Stimulated activated CD4-positive, alpha-beta T cell treated with anti-CD3 and anti-CD28 coated beads, Interleukin-4, amount 100 ng/mL, for 4 hours (primary cell): ENCODE data around the gene ESPNL.

Source experiments
- DNase-seq, 2 experiments: peaks; one replicate each; pipeline ENCODE4 v3.0.0-alpha.2; 2020

Gene ESPNL

DNA sequence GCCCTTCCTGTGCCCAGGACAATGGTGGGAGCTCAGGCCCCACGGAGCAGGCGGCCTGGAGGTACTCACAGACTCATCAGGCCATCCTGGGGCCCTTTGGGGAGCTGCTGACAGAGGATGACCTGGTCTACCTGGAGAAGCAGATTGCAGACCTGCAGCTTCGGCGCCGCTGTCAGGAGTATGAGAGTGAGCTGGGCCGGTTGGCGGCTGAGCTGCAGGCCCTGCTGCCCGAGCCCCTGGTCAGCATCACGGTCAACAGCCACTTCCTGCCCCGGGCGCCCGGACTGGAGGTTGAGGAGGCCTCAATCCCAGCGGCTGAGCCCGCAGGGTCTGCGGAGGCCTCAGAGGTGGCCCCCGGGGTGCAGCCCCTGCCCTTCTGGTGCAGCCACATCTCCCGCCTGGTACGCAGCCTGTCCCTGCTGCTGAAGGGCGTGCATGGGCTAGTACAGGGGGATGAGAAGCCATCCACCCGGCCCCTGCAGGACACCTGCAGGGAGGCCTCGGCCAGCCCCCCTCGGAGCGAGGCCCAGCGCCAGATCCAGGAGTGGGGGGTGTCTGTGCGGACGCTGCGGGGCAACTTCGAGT is 30.1 kb downstream of the ESPNL start:
- DNase-seq, result no peak

DNA sequence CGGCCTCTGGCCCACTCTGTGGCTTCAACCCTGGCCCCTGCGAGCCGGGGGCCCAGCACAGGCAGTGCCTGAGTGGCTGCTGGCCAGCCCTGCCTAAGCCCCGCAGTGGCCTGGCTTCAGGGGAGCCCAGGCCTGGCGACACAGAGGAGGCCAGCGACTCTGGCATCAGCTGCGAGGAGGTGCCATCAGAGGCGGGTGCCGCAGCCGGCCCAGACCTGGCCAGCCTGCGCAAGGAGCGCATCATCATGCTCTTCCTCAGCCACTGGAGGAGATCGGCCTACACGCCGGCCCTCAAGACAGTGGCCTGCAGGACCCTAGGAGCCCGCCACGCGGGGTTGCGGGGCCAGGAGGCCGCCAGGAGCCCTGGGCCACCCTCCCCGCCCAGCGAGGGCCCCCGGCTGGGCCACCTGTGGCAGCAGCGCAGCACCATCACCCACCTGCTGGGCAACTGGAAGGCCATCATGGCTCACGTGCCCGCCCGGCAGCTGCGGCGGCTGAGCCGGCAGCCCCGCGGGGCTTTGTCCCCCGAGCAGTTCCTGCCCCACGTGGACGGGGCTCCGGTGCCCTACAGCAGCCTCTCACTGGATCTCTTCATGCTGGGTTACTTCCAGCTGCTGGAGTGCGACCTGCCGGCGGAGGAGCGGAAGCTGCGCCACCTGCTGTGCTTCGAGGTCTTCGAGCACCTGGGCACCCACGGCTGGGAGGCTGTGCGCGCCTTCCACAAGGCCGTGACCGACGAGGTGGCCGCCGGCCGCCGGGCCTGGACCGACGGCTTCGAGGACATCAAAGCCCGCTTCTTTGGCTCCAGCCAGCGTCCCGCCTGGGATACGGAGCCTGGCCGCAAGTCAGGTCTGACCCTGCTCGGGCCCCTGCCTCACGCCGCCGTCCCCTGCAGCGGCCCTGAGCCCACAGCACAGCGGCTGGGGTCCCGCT is 30.8 kb downstream of the ESPNL start:
- DNase-seq, result no peak

- DNase-seq, result no peak
These were observed 31.8 kb downstream of the ESPNL start for GRCh38 chr2:238131761-238132462.

DNA sequence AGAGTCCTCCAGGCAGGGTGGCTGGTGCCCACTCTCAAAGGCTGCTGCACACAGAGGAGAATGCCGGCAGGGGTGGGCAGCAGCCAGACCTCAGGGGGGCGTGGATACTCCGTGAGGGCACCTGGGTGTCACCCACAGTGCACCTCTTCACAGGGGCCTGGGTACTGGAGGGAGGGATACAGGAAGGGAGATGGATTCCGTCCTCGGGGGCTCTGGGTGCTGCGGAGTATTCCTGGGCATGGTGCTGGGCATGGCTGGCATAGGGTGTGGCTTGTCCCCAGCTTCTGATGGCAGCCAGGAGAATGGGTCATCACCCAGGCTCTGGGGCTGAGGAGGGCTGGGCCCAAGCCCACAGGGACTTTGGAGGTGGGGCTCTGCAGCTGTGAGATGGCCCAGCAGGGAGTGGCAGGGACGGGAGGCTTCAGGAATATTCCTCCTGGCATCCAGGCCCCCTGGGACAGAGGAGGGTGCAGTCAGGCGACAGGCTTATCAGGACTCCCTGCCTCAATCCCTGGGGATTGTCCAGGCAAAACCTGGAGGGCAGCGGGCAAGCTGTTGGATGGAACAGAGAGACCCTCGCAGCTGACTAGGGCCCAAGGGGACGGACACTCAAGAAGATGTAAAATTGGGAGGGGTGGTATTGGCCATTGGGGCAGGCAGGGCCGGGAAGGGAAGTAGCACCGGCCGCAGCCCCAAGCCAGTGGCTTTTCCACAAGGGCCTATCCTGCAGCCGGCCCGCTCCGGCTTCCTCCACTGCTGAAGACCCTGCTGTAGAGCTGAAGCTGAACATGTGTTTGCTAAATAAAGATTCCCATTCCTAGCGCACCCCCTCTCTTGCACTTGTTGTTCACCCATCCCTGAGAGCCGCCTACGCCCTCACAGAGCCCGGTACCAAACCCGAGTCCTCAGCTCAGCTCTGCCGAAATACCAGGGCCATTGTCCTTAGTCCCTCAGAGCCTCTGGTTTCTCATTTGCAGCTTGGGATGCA is 32.6 kb downstream of the ESPNL start:
- no peak for DNase-seq

GRCh38 chr2:238133499-238134392 is 33.6 kb downstream of the ESPNL start:
- DNase-seq, result no peak

GRCh38 chr2:238134393-238134785 is 34.2 kb downstream of the ESPNL start:
- DNase-seq, result no peak

GRCh38 chr2:238135601-238136150 is 35.5 kb downstream of the ESPNL start:
- no peak for DNase-seq

GRCh38 chr2:238136820-238137537 is 36.8 kb downstream of the ESPNL start:
- DNase-seq, result no peak

- DNase-seq, result no peak
These were observed 37.7 kb downstream of the ESPNL start for GRCh38 chr2:238137885-238138284.

DNA sequence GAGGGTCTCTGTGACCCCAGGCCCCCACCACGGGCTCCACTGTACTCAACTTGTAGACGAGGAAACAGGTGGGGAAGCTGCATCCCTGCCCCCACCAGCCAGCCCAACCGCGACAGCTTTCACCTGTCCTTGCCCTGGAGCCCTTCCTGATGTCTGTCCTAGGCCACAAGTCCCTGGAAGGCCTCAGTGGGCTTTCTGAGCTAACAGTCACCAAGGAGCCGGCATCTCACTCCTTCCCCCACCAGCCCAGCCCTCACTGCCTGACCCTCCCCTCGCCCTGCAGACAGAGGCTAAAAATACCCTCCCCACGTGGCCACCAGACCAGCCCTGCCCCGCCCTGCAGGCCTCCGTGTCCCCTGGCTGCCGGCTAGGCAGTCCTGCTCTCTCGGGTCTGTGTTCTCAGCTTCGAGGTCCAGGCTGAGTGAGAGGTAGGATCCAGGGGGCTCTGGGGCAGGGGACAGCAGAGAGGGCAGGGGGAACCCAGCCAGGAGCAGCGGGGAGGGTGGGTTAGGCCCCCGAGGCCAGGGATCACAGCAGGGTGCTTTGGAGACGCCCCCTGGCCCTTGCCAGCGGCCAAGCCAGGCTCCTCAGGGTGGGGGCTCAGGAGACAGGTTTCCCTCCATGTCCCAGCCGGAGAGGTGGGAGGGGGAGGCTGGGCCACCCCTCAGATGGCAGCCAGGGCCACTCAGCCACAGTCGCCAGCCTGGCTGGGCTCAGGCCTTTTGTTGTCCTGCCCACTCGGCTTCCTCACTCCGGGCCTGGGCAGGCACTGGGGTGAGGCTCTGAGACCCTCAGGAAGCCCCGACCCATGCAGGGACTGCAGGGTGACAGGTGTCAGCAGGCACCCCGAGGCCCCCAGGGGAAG is 38.4 kb downstream of the ESPNL start, which contains the start of gene KLHL30:
Gene KLHL30 (plus strand): TSS at position 338 of the 865 bp plus-strand sequence. CDS start 2,087 bp downstream, outside the sequence.
- no peak for DNase-seq

DNA sequence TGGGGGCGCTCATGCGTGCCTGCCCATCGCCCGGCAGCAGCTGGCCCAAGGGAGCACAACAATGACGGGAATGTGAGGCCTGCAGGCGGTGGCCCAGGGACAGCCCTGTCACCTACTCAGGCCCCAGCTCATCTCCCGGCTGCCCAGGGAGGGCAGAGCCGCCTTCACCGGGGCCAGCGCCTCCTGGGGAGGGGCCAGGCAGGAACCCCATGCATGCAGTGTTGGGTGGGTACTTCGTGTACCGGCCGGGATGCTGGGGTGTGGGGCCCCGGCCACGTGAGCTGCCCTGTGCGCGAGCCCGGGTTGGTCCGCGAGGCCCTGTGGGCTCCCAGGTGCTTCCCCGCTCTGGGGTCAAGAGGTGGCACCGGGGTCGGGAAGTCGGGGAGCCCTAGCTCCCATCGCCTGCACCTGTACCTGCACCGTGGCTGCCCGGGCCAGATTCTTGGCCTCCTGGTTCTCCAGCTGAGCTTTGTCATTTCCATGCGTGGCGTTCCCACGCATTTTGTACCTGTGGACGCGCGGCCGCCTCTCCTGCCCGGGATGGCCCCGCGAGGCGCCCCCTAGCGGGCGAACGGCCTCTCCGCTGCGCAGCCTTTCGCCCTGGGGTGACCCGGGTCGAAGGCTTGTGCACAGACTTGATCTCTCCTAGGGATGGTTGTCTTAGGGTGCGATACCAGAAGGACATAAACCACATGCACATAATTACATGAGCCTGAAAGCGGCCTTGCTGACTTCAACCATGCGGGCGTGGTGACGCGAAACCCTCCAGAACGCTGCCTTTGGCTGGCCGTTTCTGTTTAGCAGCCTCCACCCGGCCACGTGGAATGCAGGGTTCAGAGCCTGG is 39.3 kb downstream of the ESPNL start:
- peak in 1 of 2 experiments; percentile 36 for DNase-seq

GRCh38 chr2:238140040-238140439 is 39.9 kb downstream of the ESPNL start:
- DNase-seq, result no peak

DNA sequence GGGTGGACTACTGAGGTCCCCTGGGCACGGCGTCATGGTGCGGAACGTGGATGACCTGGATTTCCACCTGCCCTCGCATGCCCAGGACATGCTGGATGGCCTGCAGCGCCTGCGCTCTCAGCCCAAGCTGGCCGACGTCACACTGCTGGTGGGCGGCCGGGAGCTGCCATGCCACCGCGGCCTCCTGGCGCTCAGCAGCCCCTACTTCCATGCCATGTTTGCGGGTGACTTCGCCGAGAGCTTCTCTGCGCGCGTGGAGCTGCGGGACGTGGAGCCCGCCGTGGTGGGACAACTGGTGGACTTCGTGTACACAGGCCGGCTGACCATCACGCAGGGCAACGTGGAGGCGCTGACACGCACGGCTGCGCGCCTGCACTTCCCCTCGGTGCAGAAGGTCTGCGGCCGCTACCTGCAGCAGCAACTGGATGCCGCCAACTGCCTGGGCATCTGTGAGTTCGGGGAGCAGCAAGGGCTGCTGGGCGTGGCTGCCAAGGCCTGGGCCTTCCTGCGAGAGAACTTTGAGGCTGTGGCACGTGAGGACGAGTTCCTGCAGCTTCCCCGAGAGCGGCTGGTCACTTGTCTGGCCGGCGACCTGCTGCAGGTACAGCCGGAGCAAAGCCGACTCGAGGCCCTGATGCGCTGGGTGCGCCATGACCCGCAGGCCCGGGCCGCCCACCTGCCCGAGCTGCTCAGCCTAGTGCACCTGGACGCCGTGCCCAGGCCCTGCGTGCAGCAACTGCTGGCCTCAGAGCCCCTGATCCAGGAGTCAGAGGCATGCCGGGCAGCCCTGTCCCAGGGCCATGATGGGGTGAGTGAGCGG is 40.8 kb downstream of the ESPNL start:
- DNase-seq, result no peak

GRCh38 chr2:238141541-238142318 is 41.6 kb downstream of the ESPNL start:
- no peak for DNase-seq

- DNase-seq, result no peak
These were observed 42.5 kb downstream of the ESPNL start for GRCh38 chr2:238142382-238143205.
